SK-N-MC (cell line): Measurements from ENCODE around the gene TLK2.

Source experiments
- EZH2 ChIP-seq: fragments of 200-600 bp; sonication (generic); IDR thresholded peaks from one replicate; pipeline ENCODE4 v1.6.1; 2017; ENCODE audit warnings: antibody characterized with exemption
- POLR2AphosphoS5 ChIP-seq: IDR thresholded peaks from 2 replicates; pipeline ENCODE4 v1.6.1; 2012; ENCODE audit warnings: mild to moderate bottlenecking, low read depth, low read length, borderline replicate concordance

- no peak for TF ChIP-seq EZH2
- no peak for TF ChIP-seq POLR2AphosphoS5
These were observed 119.3 kb downstream of the TLK2 start for GRCh38 chr17:62597920-62598319.
